Stomach (tissue), 4 donors: Measurements from ENCODE around the gene ADGRG4.
A peak's percentile ranks its signal among the peaks of the same experiment; 100 is the strongest.

Experiments used
- POLR2AphosphoS5 ChIP-seq, 3 donors: sonication (generic); formaldehyde crosslinking; IDR thresholded peaks; one replicate each; pipeline ENCODE4 v1.6.1; 2016; ENCODE audit warnings: antibody characterized with exemption in 3 of 3
- TF ChIP-seq, protein P1 (sequence below), 7 experiments: fragments of 450-650 bp in 4 of 7; fragments of 200-600 bp in 3 of 7; sonication (generic) in 3 of 7; IDR thresholded peaks; one replicate each; pipeline ENCODE4 v1.5.1; 2016 to 2019; ENCODE audit warnings: antibody characterized with exemption in 7 of 7, control low read depth in 2 of 7, mild to moderate bottlenecking in 1 of 7

DNA sequence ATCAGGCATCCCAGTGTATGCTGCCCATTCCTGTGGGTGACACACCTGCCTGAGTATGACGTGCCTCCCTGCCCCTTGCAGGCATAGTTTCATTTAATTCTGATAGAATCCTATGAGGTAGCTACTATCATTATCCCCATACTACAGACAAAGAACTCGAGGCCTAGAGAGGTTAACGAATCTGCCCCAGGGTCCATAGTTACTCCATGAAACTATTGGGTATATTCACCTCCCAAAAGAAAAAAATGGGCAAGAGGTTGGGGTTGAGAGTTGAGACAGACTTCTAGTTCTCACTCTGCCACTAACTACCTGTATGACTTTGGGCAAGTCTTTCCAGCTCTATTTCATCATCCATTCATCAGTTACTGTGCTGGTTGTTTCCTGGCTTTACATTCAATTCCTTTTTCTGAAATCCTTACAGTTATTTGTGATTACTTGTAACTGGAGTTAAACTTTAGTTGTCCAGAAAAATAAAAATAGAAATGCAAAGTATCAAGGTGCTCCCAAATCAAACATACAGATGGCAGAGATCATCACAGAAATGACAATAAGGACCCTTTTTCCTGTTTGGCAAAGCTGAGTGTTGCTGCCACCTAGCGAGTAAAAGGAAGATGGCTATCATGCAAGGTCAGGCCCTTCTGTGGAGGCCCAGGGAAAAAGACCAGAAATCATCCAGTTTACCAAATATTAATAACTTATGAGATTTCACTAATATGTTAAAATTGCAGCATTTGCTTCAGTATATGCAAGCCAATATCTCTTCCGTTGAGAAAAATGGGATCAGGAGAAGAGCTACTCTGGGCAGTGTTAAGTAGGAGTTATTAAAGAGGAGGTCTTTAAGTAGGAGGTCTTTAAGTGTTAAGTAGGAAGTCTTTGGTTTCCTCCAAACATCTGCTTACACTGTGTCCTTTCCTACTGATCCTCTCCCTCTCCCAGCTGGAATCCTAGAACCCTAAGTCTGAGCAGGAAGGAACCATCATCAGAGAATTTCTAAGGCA is 32.4 kb upstream of the ADGRG4 start:
- TF ChIP-seq, protein P1, sequence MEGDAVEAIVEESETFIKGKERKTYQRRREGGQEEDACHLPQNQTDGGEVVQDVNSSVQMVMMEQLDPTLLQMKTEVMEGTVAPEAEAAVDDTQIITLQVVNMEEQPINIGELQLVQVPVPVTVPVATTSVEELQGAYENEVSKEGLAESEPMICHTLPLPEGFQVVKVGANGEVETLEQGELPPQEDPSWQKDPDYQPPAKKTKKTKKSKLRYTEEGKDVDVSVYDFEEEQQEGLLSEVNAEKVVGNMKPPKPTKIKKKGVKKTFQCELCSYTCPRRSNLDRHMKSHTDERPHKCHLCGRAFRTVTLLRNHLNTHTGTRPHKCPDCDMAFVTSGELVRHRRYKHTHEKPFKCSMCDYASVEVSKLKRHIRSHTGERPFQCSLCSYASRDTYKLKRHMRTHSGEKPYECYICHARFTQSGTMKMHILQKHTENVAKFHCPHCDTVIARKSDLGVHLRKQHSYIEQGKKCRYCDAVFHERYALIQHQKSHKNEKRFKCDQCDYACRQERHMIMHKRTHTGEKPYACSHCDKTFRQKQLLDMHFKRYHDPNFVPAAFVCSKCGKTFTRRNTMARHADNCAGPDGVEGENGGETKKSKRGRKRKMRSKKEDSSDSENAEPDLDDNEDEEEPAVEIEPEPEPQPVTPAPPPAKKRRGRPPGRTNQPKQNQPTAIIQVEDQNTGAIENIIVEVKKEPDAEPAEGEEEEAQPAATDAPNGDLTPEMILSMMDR (IDR thresholded peaks at IDR 0.05) = peak in 5 of 7 experiments; percentile 23 to 74 (median 57)
- TF ChIP-seq POLR2AphosphoS5 (IDR thresholded peaks at IDR 0.05) = no peak
